Keratinocyte (primary cell): ENCODE data around the gene CYP4F8.

Experiments
- CTCF ChIP-seq, 3 experiments: IDR thresholded peaks in 1 of 3; conservative IDR thresholded peaks in 1 of 3; optimal IDR thresholded peaks in 1 of 3; 2 replicates in 2 of 3; 3 replicates in 1 of 3; pipeline versions ENCODE3 to v1.5.1; 2011; ENCODE audit warnings: low read length in 3 of 3, mild to moderate bottlenecking in 3 of 3, moderate library complexity in 2 of 3, control low read depth in 1 of 3, inconsistent platforms in 1 of 3; ENCODE audit not compliant: insufficient read depth in 2 of 3; ENCODE audit errors: extremely low read depth in 1 of 3
- EZH2 ChIP-seq: IDR thresholded peaks from one replicate; pipeline ENCODE4 v1.6.1; 2012; ENCODE audit warnings: inconsistent platforms, mild to moderate bottlenecking, low read length, moderate library complexity

- no peak for TF ChIP-seq CTCF (optimal IDR thresholded peaks at IDR 0.05 in 1 of 3, IDR thresholded peaks at IDR 0.05 in 1 of 3, conservative IDR thresholded peaks at IDR 0.05 in 1 of 3; ENCODE audit: extremely low read depth in 1 of 3, insufficient read depth in 2 of 3, low read length in 3 of 3)
- TF ChIP-seq EZH2: no peak
Measured at GRCh38 chr19:15642807-15643206, 27.8 kb downstream of the CYP4F8 start.
